Measurements from ENCODE around the gene TRAPPC3.

The TRAPPC3 gene

GRCh38 chr1:36098650-36099365, 50.5 kb downstream of the TRAPPC3 start:
- no peak overlapping the region for H3K4me3 ChIP-seq (ENCODE audit: low read depth, low read length)
- H3K36me3 ChIP-seq (replicated peaks): peaks cover 13% of the 10 kb centered on the region
- H3K27ac ChIP-seq: no peak overlapping the region
- DNase-seq: no peak
- TF ChIP-seq CTCF (IDR thresholded peaks at IDR 0.05; ENCODE audit: low read depth, low read length, missing control alignments): no peak
- no peaks in the 10 kb centered on the region for H3K27me3 ChIP-seq (replicated peaks)
- in situ Hi-C loops (cut with HindIII; ENCODE audit: low pct_ligation_motif_present, low sequenced_read_pairs): no loop called here

GRCh38 chr1:36097693-36098585, 51.3 kb downstream of the TRAPPC3 start:
- in situ Hi-C loops (cut with HindIII; ENCODE audit: low pct_ligation_motif_present, low sequenced_read_pairs): no loop called here
- no peak for DNase-seq
- Histone ChIP-seq H3K27me3 (replicated peaks) (no peaks in the 10 kb centered on the region), H3K36me3 (replicated peaks) (peaks cover 22% of the 10 kb centered on the region), H3K27ac (no peak overlapping the region), H3K4me3 (ENCODE audit: low read depth, low read length) (no peak overlapping the region)
- no peak for TF ChIP-seq CTCF (IDR thresholded peaks at IDR 0.05; ENCODE audit: low read depth, low read length, missing control alignments)

- peaks cover 33% of the 10 kb centered on the region for H3K36me3 ChIP-seq (replicated peaks)
- H3K27ac ChIP-seq: no peak overlapping the region
- DNase-seq: no peak
- in situ Hi-C loops (cut with HindIII; ENCODE audit: low pct_ligation_motif_present, low sequenced_read_pairs): no loop called here
- H3K4me3 ChIP-seq (ENCODE audit: low read depth, low read length): no peak overlapping the region
- H3K27me3 ChIP-seq (replicated peaks): no peaks in the 10 kb centered on the region
- TF ChIP-seq CTCF (IDR thresholded peaks at IDR 0.05; ENCODE audit: low read depth, low read length, missing control alignments): peak; percentile 55
Observed at GRCh38 chr1:36096500-36097432, 52.5 kb downstream of the TRAPPC3 start.

GRCh38 chr1:36095760-36096405, 53.4 kb downstream of the TRAPPC3 start:
- no peak overlapping the region for H3K27ac ChIP-seq
- TF ChIP-seq CTCF (IDR thresholded peaks at IDR 0.05; ENCODE audit: low read depth, low read length, missing control alignments): no peak

GRCh38 chr1:36094621-36095061, 54.6 kb downstream of the TRAPPC3 start:
- no peaks in the 10 kb centered on the region for H3K27me3 ChIP-seq (replicated peaks)
- H3K27ac ChIP-seq: no peak overlapping the region
- no peak for TF ChIP-seq CTCF (IDR thresholded peaks at IDR 0.05; ENCODE audit: low read depth, low read length, missing control alignments)
- H3K4me3 ChIP-seq (ENCODE audit: low read depth, low read length): no peak overlapping the region
- in situ Hi-C loops (cut with HindIII; ENCODE audit: low pct_ligation_motif_present, low sequenced_read_pairs): no loop called here
- DNase-seq: no peak
- peaks cover 44% of the 10 kb centered on the region for H3K36me3 ChIP-seq (replicated peaks)

More at GRCh38 chr1:36095760-36096405, 53.4 kb downstream of the TRAPPC3 start:
- no peak overlapping the region for H3K4me3 ChIP-seq (ENCODE audit: low read depth, low read length)
- in situ Hi-C loops (cut with HindIII; ENCODE audit: low pct_ligation_motif_present, low sequenced_read_pairs): no loop called here
- H3K36me3 ChIP-seq (replicated peaks): peaks cover 42% of the 10 kb centered on the region
- DNase-seq: no peak
- no peaks in the 10 kb centered on the region for H3K27me3 ChIP-seq (replicated peaks)

Measured in brain microvascular endothelial cell (primary cell).